ENCODE data around the gene IL4R. TPM values are rescaled to one million over a fixed set of nuclear protein-coding genes. Genes with fewer than 3 reads are reported as not detected.

The IL4R gene
- total and polyA plus RNA-seq, 2 of the 13 experiments (the other 11 are each of a cell fraction or from before 2014, with no cell fraction given): 15.9 to 49.6 TPM

- no peak for TF ChIP-seq ZNF746 (CRISPR knock-in tag; IDR thresholded peaks at IDR 0.05)
- TF ChIP-seq ZNF770 (CRISPR knock-in tag; IDR thresholded peaks at IDR 0.05): no peak
- TF ChIP-seq, protein P1, sequence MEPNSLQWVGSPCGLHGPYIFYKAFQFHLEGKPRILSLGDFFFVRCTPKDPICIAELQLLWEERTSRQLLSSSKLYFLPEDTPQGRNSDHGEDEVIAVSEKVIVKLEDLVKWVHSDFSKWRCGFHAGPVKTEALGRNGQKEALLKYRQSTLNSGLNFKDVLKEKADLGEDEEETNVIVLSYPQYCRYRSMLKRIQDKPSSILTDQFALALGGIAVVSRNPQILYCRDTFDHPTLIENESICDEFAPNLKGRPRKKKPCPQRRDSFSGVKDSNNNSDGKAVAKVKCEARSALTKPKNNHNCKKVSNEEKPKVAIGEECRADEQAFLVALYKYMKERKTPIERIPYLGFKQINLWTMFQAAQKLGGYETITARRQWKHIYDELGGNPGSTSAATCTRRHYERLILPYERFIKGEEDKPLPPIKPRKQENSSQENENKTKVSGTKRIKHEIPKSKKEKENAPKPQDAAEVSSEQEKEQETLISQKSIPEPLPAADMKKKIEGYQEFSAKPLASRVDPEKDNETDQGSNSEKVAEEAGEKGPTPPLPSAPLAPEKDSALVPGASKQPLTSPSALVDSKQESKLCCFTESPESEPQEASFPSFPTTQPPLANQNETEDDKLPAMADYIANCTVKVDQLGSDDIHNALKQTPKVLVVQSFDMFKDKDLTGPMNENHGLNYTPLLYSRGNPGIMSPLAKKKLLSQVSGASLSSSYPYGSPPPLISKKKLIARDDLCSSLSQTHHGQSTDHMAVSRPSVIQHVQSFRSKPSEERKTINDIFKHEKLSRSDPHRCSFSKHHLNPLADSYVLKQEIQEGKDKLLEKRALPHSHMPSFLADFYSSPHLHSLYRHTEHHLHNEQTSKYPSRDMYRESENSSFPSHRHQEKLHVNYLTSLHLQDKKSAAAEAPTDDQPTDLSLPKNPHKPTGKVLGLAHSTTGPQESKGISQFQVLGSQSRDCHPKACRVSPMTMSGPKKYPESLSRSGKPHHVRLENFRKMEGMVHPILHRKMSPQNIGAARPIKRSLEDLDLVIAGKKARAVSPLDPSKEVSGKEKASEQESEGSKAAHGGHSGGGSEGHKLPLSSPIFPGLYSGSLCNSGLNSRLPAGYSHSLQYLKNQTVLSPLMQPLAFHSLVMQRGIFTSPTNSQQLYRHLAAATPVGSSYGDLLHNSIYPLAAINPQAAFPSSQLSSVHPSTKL (CRISPR knock-in tag; IDR thresholded peaks at IDR 0.05): peak; percentile 27
- no peak for TF ChIP-seq KMT2A (CRISPR knock-in tag; IDR thresholded peaks at IDR 0.05)
- no peak for TF ChIP-seq ZSCAN21 (CRISPR knock-in tag; IDR thresholded peaks at IDR 0.05; ENCODE audit: borderline replicate concordance)
- TF ChIP-seq MYC (CRISPR knock-in tag; IDR thresholded peaks at IDR 0.05; ENCODE audit: borderline replicate concordance): no peak
- peak in 1 of 2 experiments; percentile 41; a peak in 1 of 4 replicates for TF ChIP-seq KLF16 (CRISPR knock-in tag; IDR thresholded peaks at IDR 0.05)
- no peak for TF ChIP-seq ZNF232 (CRISPR knock-in tag; IDR thresholded peaks at IDR 0.05; ENCODE audit: borderline replicate concordance)
- peak; percentile 37; the same call in 1 of the 2 replicates for TF ChIP-seq RFX5 (IDR thresholded peaks at IDR 0.05; ENCODE audit: low read depth, low read length)
- TF ChIP-seq ZNF317 (CRISPR knock-in tag; IDR thresholded peaks at IDR 0.05): no peak
- no peak for TF ChIP-seq DDIT3 (CRISPR knock-in tag; IDR thresholded peaks at IDR 0.05)
- no peak for TF ChIP-seq RCOR2 (CRISPR knock-in tag; IDR thresholded peaks at IDR 0.05)
- TF ChIP-seq ZNF713 (CRISPR knock-in tag; IDR thresholded peaks at IDR 0.05): 0 out of 2 replicates have a peak, but pooled peaks have one; percentile 71
- no peak for TF ChIP-seq ZFP36L2 (CRISPR knock-in tag; IDR thresholded peaks at IDR 0.05)
- TF ChIP-seq AGO2 (optimal IDR thresholded peaks at IDR 0.05; ENCODE audit: low read depth, low read length): no peak
- no peak for TF ChIP-seq E2F1 (CRISPR knock-in tag; IDR thresholded peaks at IDR 0.05)
- no peak for TF ChIP-seq ATF6 (CRISPR knock-in tag; conservative IDR thresholded peaks at IDR 0.05)
- TF ChIP-seq RFX1 (IDR thresholded peaks at IDR 0.05): no peak
- TF ChIP-seq CEBPG (CRISPR knock-in tag; IDR thresholded peaks at IDR 0.05): no peak
Observed at GRCh38 chr16:27367461-27368357, 53.9 kb downstream of the IL4R start (continued).

All from HepG2 (cell line).